CD14-positive monocyte (primary cell): ENCODE data around the gene TMEM205. TPM values are rescaled to one million over a fixed set of nuclear protein-coding genes. Genes with fewer than 3 reads are reported as not detected.
A peak's percentile ranks its signal among the peaks of the same experiment; 100 is the strongest.

ENCODE experiments used
- DNase-seq, 3 donors: peaks; one replicate each; pipeline ENCODE4 v3.0.0-alpha.2; 2011 to 2022
- H2AFZ ChIP-seq: 2 replicates; pipeline ENCODE4 v1.6.0; 2012; ENCODE audit warnings: mild to moderate bottlenecking, low read depth, low read length, inconsistent platforms; ENCODE audit not compliant: insufficient read depth, poor library complexity, severe bottlenecking
- H3K27ac ChIP-seq, 2 donors: 1 replicate in 1 of 2; 2 replicates in 1 of 2; pipeline ENCODE4 v1.5.1; 2012 to 2013; ENCODE audit warnings: low read length in 2 of 2, control low read depth in 1 of 2, inconsistent platforms in 1 of 2, low read depth in 1 of 2, mild to moderate bottlenecking in 1 of 2
- H3K27me3 ChIP-seq, 2 donors: one replicate each; pipeline versions ENCODE4 v1.6.0 to v1.6.1; 2011 to 2013; ENCODE audit warnings: low read length in 2 of 2; ENCODE audit not compliant: control insufficient read depth in 2 of 2, insufficient read depth in 2 of 2
- H3K36me3 ChIP-seq, 2 donors: replicated peaks in 1 of 2; 1 replicate in 1 of 2; 2 replicates in 1 of 2; pipeline versions ENCODE4 v1.5.1 to v1.6.1; 2012 to 2013; ENCODE audit warnings: low read length in 2 of 2, control low read depth in 1 of 2, inconsistent platforms in 1 of 2, mild to moderate bottlenecking in 1 of 2; ENCODE audit not compliant: insufficient read depth in 2 of 2, control insufficient read depth in 1 of 2
- H3K4me1 ChIP-seq, 2 donors: 1 replicate in 1 of 2; 2 replicates in 1 of 2; pipeline versions ENCODE4 v1.5.1 to v1.6.1; 2012 to 2013; ENCODE audit warnings: low read length in 2 of 2, control low read depth in 1 of 2, inconsistent platforms in 1 of 2, mild to moderate bottlenecking in 1 of 2, moderate library complexity in 1 of 2; ENCODE audit not compliant: insufficient read depth in 2 of 2, control insufficient read depth in 1 of 2
- H3K4me2 ChIP-seq: replicated peaks from 2 replicates; pipeline ENCODE3; 2012; ENCODE audit warnings: low read length, moderate library complexity, mild to moderate bottlenecking; ENCODE audit not compliant: poor library complexity, severe bottlenecking; ENCODE audit errors: extremely low read depth
- H3K4me3 ChIP-seq, 3 experiments: fragments of 200-600 bp in 1 of 3; sonication (generic) in 1 of 3; replicated peaks in 1 of 3; 1 replicate in 2 of 3; 2 replicates in 1 of 3; pipeline ENCODE4 v1.5.1; 2011 to 2013; ENCODE audit warnings: low read length in 3 of 3, mild to moderate bottlenecking in 3 of 3, control low read depth in 2 of 3, low read depth in 2 of 3, inconsistent platforms in 1 of 3, moderate library complexity in 1 of 3
- H3K79me2 ChIP-seq: 2 replicates; pipeline ENCODE4 v1.6.0; 2012; ENCODE audit warnings: mild to moderate bottlenecking, control low read depth, inconsistent platforms, low read length, moderate library complexity; ENCODE audit not compliant: insufficient read depth
- H3K9ac ChIP-seq: 2 replicates; pipeline ENCODE4 v1.6.0; 2017; ENCODE audit warnings: low read length, mild to moderate bottlenecking; ENCODE audit not compliant: insufficient read depth, poor library complexity, severe bottlenecking
- H3K9me3 ChIP-seq, 2 donors: replicated peaks in 1 of 2; 1 replicate in 1 of 2; 2 replicates in 1 of 2; pipeline versions ENCODE4 v1.5.1 to v1.6.1; 2012 to 2013; ENCODE audit warnings: low read length in 2 of 2, control low read depth in 1 of 2; ENCODE audit not compliant: control insufficient read depth in 1 of 2, insufficient read depth in 1 of 2
- H4K20me1 ChIP-seq: 2 replicates; pipeline ENCODE4 v1.6.0; 2012; ENCODE audit warnings: mild to moderate bottlenecking, low read length, control low read depth, moderate library complexity; ENCODE audit not compliant: insufficient read depth
- H3K27ac Mint-ChIP-seq, 7 donors: one replicate each; pipeline ENCODE4 v1.8.0; 2020; ENCODE audit warnings: mild to moderate bottlenecking in 7 of 7, mixed read lengths in 7 of 7, moderate library complexity in 6 of 7, inconsistent platforms in 2 of 7
- H3K27me3 Mint-ChIP-seq, 3 donors: one replicate each; pipeline ENCODE4 v1.8.0; 2021 to 2022; ENCODE audit warnings: low read depth in 3 of 3, mild to moderate bottlenecking in 3 of 3, mixed read lengths in 3 of 3, moderate library complexity in 3 of 3, inconsistent platforms in 1 of 3
- H3K36me3 Mint-ChIP-seq, 2 donors: one replicate each; pipeline ENCODE4 v1.8.0; 2020; ENCODE audit warnings: mixed read lengths in 2 of 2, inconsistent platforms in 1 of 2, mild to moderate bottlenecking in 1 of 2
- H3K4me1 Mint-ChIP-seq: one replicate; pipeline ENCODE4 v1.8.0; 2020; ENCODE audit warnings: mild to moderate bottlenecking, mixed read lengths
- H3K4me3 Mint-ChIP-seq, 2 donors: one replicate each; pipeline ENCODE4 v1.8.0; 2020; ENCODE audit warnings: mild to moderate bottlenecking in 2 of 2, mixed read lengths in 2 of 2, moderate library complexity in 1 of 2
- H3K9me3 Mint-ChIP-seq, 7 donors: one replicate each; pipeline ENCODE4 v1.8.0; 2020 to 2022; ENCODE audit warnings: mixed read lengths in 7 of 7, mild to moderate bottlenecking in 6 of 7, moderate library complexity in 6 of 7, inconsistent platforms in 2 of 7
- CTCF ChIP-seq: fragments of 200-600 bp; IDR thresholded peaks from one replicate; pipeline ENCODE4 v1.8.0; 2022; ENCODE audit warnings: antibody characterized with exemption, mild to moderate bottlenecking
- WGBS: methylation state at CpG from one replicate; pipeline ENCODE4 v1.1.5; 2013; ENCODE audit warnings: missing lambda C conversion rate; ENCODE audit not compliant: insufficient coverage; 5-methylcytosine and 5-hydroxymethylcytosine counted together
- intact Hi-C, 2 donors: fragments of 100-400 bp; cut with micrococcal nuclease; formaldehyde crosslinking; loops; one replicate each; pipeline versions ENCODE4 v1.15.0 to v1.15.1; 2023
- polyA plus RNA-seq, 3 donors: library from polyadenylated mRNA; depleted of rRNA in 1 of 3; unstranded in 2 of 3; stranded (reverse) in 1 of 3; fragments of 300-500 nt in 2 of 3; fragments of >200 nt in 1 of 3; fragmentation: Illumina TruSeq in 2 of 3; gene quantifications; 1 replicate in 2 of 3; 2 replicates in 1 of 3; pipeline ENCODE4 v1.2.3, GENCODE V29; 2012 to 2021

The TMEM205 gene
- polyA plus RNA-seq, 3 donors = 252 to 335 (median 263) TPM

GRCh38 chr19:11361037-11361770 lies 15.1 kb upstream of the TMEM205 start:
- peaks cover 26% of the 10 kb centered on the region for H3K4me1 Mint-ChIP-seq
- Histone ChIP-seq H3K79me2 (peaks cover 7% of the 10 kb centered on the region), H3K4me2 (no peak overlapping the region), H3K27ac (no peak overlapping the region), H3K27me3 (no peaks in the 10 kb centered on the region), H3K36me3 (peaks cover 63 to 87% of the 10 kb centered on the region in 2 donors), H3K9ac (no peak overlapping the region), H2AFZ (no peak overlapping the region), H3K9me3 (no peaks in the 10 kb centered on the region), H3K4me3 (no peak overlapping the region), H3K4me1 (peaks cover 8 to 13% of the 10 kb centered on the region in 2 donors), H4K20me1 (peaks cover 78% of the 10 kb centered on the region)
- 94% methylated on average over 42 of the region's 43 CpGs for whole genome bisulfite sequencing
- H3K4me3 Mint-ChIP-seq = no peak overlapping the region
- peaks cover 0 to 2% (median 0%) of the 10 kb centered on the region in 7 donors for H3K9me3 Mint-ChIP-seq
- H3K27ac Mint-ChIP-seq = peak overlapping the region in 2 of 7 donors; percentile 25 to 69
- intact Hi-C loops = no loop called here
- H3K36me3 Mint-ChIP-seq = peaks cover 61 to 97% of the 10 kb centered on the region in 2 donors
- TF ChIP-seq CTCF = no peak
- H3K27me3 Mint-ChIP-seq = peaks cover 2 to 4% (median 3%) of the 10 kb centered on the region in 3 donors
- no peak for DNase-seq

- Mint-ChIP-seq H3K36me3 (peaks cover 50 to 81% of the 10 kb centered on the region in 2 donors), H3K27me3 (peaks cover 4 to 5% (median 4%) of the 10 kb centered on the region in 3 donors), H3K4me3 (no peak overlapping the region), H3K4me1 (peaks cover 38% of the 10 kb centered on the region), H3K9me3 (peaks cover 0 to 2% (median 0%) of the 10 kb centered on the region in 7 donors), H3K27ac (peak overlapping the region in 1 of 7 donors; percentile 23)
- Histone ChIP-seq H3K27me3 (no peaks in the 10 kb centered on the region), H3K4me2 (no peak overlapping the region), H3K27ac (no peak overlapping the region), H2AFZ (no peak overlapping the region), H3K9me3 (no peaks in the 10 kb centered on the region), H3K9ac (no peak overlapping the region), H3K36me3 (peaks cover 46 to 69% of the 10 kb centered on the region in 2 donors), H3K4me1 (peaks cover 18 to 26% of the 10 kb centered on the region in 2 donors), H4K20me1 (peaks cover 65% of the 10 kb centered on the region), H3K79me2 (peaks cover 14% of the 10 kb centered on the region), H3K4me3 (no peak overlapping the region)
- DNase-seq = no peak
- WGBS = 97% methylated on average over 10 of the region's 11 CpGs
- intact Hi-C loops = no loop called here
- TF ChIP-seq CTCF = no peak
These were observed 13.4 kb upstream of the TMEM205 start for GRCh38 chr19:11359421-11359820.
